Midbrain (tissue), 1 donor: ENCODE measurements around the gene CNTD1.
A peak's percentile ranks its signal among the peaks of the same experiment; 100 is the strongest.

Experiments used
- DNase-seq: peaks from one replicate; lab custom pipeline; 2025; lab: John Stamatoyannopoulos, UW

Gene CNTD1

GRCh38 chr17:42803074-42803883, 4.6 kb downstream of the CNTD1 start:
- DNase-seq, result no peak

DNA sequence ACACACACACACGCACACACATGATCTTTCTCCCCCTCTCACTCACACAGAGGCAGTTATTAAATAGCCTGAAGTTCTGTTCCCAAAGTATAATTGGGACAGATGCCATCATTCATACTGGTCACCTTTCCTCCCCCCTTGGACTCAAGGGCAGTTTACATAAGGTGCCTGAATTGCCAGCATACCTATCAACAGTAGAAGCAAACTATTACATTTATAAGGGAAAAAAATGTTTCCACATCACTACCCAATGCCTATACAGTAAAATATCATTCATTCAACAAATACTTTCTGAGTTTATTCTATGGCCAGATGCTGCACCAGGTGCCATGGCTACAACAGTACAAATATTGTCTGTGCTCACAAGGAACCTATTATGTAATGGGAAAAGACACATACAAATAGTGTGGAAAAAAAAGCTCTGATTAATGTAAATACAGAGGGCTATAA, 6.3 kb downstream of the CNTD1 start:
- DNase-seq, result no peak

GRCh38 chr17:42806249-42806648, 7.6 kb downstream of the CNTD1 start:
- no peak for DNase-seq

DNA sequence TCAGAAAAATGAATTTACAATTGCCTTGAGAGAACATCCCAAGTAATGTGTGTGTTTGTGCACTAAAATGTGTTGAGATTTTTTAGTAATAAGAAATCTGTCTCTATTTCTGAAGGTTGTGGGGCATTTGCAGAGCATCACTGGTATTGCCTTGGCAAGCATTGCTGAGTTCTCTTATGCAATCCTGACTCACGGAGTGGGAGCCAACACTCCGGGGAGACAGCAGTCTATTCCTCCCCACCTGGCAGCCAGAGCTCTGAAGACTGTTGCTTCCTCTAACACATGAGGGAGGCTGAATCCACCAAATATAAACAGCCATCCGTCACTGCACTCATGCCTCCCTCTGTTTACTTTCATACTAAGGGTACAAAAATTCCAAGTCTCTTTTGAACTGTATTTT, 10.6 kb downstream of the CNTD1 start:
- no peak for DNase-seq

DNA sequence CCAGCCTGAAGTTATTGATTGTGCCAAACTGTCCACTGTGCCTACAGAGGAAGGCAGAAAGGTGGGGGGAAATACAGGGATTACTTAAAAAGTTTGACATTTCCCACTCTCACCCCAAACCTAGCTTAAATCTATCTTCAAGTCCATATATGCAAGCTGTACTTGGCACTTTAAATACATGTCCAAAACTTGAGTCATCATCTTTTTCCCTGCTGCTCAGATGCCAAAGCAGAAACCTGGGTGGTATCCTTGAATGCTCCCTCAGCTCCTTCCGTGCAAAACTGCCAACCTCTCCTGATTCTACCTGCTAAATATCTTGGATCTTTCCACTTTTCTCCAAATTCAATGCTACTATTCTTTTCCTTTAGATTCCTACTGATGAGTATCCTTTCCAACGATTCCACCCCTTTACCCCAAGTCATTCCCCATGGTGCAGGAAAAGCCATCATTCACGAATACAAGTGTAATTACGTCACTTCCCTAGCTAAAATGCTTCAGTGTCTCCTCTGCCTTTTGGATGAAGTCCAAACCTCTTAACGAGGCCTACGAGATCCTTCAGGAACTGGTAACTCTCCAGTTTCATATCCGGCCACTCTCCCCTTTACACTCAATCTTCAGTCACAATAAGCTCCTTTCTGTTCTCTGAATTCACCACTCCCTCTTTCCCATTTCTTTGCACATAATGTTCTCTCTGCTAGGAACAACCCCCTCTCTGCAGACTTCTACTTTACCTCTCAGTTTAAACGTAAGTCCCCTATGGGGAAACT, 16.2 kb downstream of the CNTD1 start:
- DNase-seq, result no peak

- DNase-seq, result no peak
These were observed 19.2 kb downstream of the CNTD1 start for GRCh38 chr17:42817866-42818265.

- no peak for DNase-seq
These were observed 19.7 kb downstream of the CNTD1 start for GRCh38 chr17:42818379-42818778.

GRCh38 chr17:42819939-42820535, 21.4 kb downstream of the CNTD1 start:
- DNase-seq, result no peak

DNA sequence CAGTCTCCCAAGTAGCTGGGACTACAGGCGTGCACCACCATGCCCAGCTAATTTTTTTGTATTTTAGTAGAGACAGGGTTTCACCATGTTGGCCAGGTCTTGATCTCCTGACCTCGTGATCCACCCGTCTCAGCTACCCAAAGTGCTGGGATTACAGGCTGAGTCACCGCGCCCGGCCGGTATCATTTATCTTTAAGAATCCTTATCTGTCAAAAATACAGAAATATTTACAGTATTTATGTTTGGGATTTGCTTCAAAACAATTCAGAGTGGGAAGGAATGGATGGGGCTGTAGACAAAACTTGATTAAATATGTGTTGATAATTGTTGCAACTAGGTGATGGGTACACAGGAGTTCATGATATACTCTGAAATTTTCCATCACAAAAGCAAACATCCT, 22.5 kb downstream of the CNTD1 start:
- no peak for DNase-seq

GRCh38 chr17:42827472-42827871, 28.8 kb downstream of the CNTD1 start:
- no peak for DNase-seq

- no peak for DNase-seq
These were observed 32.3 kb downstream of the CNTD1 start for GRCh38 chr17:42830971-42831370.

- DNase-seq, result no peak
These were observed 33.7 kb downstream of the CNTD1 start for GRCh38 chr17:42832213-42832933.

GRCh38 chr17:42832934-42833766, 34.5 kb downstream of the CNTD1 start, which contains the start of gene PSME3:
Gene PSME3 (plus strand): TSS chr17:42833397. CDS start chr17:42833632, 235 bp downstream.
- DNase-seq, result peak; percentile 93

- no peak for DNase-seq
These were observed 35.2 kb downstream of the CNTD1 start for GRCh38 chr17:42833767-42834422.

DNA sequence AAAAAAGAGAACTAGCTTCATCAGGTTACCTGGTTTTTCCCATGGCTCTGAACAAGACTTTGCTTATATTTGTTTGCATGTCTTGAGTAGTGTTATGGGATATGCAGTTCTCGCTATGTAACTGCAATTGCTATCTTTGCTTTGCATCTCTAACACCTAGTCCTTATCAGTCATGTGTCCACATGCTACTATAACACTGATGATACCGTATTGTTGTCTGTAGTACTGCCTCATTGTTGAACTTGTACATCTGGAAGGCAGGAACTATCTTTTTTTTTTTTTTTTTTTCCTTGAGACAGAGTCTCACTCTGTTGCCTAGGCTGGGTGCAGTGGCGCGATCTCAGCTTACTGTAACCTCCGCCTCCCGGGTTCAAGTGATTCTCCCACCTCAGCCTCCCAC, 37.1 kb downstream of the CNTD1 start:
- DNase-seq, result no peak

DNA sequence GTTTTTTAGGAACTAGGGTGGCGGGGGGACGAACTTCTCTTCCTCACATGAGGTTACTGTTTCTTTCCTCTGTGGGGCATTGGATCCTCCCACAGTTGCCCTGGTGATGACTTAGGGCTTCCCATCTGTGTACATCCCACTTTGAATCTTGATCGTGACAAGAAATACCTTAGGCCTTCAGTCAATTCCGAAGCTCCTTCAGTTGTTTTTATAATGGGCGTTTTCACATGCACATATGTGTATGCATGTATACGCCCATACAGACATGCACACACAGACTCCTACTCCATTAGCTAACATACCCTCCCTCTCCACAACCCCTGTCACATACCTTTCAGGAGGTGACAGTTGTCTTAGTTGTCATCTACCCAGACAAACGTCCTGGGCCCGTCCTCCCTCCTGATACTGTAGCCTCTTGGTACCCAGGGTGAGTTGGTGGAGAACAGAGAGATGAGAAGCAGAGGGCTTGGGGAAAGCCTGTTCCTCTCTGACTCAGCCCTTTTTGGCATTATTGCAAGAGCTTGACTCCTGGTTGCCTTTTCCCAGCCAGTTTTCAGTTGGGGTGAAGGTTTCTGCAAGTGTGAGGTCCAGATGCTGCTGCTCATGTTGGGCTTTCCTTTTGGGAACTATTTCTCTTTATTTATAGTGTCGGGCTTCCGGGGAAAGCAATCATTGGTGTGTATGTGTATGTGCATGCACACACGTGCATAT, 43.5 kb downstream of the CNTD1 start:
- DNase-seq, result no peak

GRCh38 chr17:42843358-42843934, 44.8 kb downstream of the CNTD1 start:
- peak; percentile 58 for DNase-seq

GRCh38 chr17:42844271-42844670, 45.6 kb downstream of the CNTD1 start, which contains the start of gene AOC2:
Gene AOC2 (plus strand): TSS chr17:42844580. CDS start chr17:42844627, 47 bp downstream.
- no peak for DNase-seq

DNA sequence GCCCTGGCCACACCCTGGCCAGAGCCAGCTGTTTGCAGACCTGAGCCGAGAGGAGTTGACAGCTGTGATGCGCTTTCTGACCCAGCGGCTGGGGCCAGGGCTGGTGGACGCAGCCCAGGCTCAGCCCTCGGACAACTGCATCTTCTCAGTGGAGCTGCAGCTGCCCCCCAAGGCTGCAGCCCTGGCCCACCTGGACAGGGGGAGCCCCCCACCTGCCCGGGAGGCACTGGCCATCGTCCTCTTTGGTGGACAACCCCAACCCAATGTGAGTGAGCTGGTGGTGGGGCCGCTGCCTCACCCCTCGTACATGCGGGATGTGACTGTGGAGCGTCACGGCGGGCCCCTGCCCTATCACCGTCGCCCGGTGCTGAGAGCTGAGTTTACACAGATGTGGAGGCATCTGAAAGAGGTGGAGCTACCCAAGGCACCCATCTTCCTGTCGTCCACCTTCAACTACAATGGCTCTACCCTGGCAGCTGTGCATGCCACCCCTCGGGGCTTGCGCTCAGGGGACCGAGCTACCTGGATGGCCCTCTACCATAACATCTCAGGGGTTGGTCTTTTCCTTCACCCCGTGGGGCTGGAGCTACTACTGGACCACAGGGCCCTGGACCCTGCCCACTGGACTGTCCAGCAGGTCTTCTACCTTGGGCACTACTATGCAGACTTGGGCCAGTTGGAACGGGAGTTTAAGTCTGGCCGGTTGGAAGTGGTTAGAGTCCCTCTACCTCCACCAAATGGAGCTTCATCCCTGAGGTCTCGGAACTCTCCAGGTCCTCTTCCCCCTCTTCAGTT, 46.3 kb downstream of the CNTD1 start:
- DNase-seq, result no peak
